Duodenal mucosa (tissue), 2 donors: ENCODE measurements around the gene COL24A1.
"Not testable (repeated sequence)": the region's sequence is repeated elsewhere in the genome, so short reads cannot be mapped to it uniquely, and the experiment has no call there.

Experiments used
- H3K27ac ChIP-seq: one replicate; pipeline ENCODE4 v1.7.0; 2013; ENCODE audit warnings: low read depth, low read length
- H3K27me3 ChIP-seq, 2 donors: one replicate each; pipeline ENCODE4 v1.7.0; 2013; ENCODE audit warnings: low read length in 2 of 2, control low read depth in 1 of 2; ENCODE audit not compliant: insufficient read depth in 2 of 2, control insufficient read depth in 1 of 2
- H3K36me3 ChIP-seq, 2 donors: one replicate each; pipeline ENCODE4 v1.7.0; 2013; ENCODE audit warnings: low read length in 2 of 2, control low read depth in 1 of 2; ENCODE audit not compliant: insufficient read depth in 2 of 2, control insufficient read depth in 1 of 2
- H3K4me1 ChIP-seq, 2 donors: one replicate each; pipeline ENCODE4 v1.7.0; 2013; ENCODE audit warnings: low read length in 2 of 2, control low read depth in 1 of 2; ENCODE audit not compliant: insufficient read depth in 2 of 2, control insufficient read depth in 1 of 2
- H3K4me3 ChIP-seq, 2 donors: one replicate each; pipeline ENCODE4 v1.7.0; 2013; ENCODE audit warnings: low read length in 2 of 2, low read depth in 1 of 2
- H3K9ac ChIP-seq, 2 donors: one replicate each; pipeline ENCODE4 v1.7.0; 2013; ENCODE audit warnings: low read length in 2 of 2, low read depth in 1 of 2
- H3K9me3 ChIP-seq, 2 donors: one replicate each; pipeline ENCODE4 v1.7.0; 2013; ENCODE audit warnings: low read length in 2 of 2, control low read depth in 1 of 2; ENCODE audit not compliant: control insufficient read depth in 1 of 2

The COL24A1 gene

DNA sequence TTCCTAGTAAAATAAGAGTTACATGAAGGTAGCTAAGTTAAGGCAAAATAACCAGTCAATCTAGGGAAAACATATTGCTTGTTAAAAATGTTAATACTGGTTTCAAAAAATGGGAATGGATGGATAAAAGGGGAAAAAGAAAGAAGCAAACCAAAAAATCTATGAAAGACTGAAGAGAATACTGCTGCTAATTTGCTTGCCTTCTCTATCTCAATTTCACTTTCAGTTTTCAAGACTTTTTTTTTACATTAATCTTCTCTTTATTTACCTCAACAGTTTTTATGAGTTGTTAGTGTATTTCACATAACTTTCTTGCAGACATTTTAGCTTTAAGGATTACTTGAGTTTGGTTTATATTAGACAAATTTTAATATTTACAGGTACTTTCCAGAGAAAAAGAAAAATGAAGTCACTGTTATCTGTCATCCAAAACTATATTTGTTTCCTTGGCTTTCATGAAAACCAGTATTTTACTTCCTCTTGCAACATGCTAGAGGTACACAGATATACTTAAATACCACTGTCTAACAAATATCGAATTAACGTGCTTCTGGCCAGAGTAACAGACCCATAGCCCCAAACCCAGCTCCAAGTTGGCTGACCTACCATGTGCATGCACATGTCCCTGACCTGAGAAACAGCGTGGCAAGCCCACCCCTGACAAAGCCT lies 70.7 kb downstream of the COL24A1 start:
- Histone ChIP-seq H3K9me3 (no peaks in the 10 kb centered on the region), H3K9ac (no peak overlapping the region), H3K4me3 (no peak overlapping the region), H3K36me3 (no peaks in the 10 kb centered on the region), H3K4me1 (no peaks in the 10 kb centered on the region), H3K27ac (no peak overlapping the region), H3K27me3 (no peaks in the 10 kb centered on the region)

DNA sequence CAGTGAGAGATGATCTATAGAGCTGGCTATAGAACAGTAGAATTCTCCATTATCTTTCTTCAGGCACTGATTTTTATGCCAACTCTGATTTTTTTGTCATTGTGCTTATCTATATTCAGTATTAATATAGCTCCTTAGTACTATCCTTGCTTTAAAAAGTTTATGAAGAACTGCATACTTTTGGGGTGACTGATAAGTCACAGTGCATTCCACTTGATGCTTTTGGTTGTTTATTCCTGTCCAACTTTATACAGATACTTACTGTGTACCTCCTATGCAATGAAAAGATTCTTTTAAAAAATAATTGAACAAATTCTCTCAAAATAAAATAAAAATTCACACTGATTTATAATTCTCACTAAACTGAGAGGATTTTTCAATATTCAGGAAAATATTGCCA lies 71.6 kb downstream of the COL24A1 start:
- Histone ChIP-seq H3K9me3 (no peaks in the 10 kb centered on the region), H3K27ac (no peak overlapping the region), H3K4me3 (no peak overlapping the region), H3K4me1 (no peaks in the 10 kb centered on the region), H3K27me3 (no peaks in the 10 kb centered on the region), H3K36me3 (no peaks in the 10 kb centered on the region), H3K9ac (no peak overlapping the region)

DNA sequence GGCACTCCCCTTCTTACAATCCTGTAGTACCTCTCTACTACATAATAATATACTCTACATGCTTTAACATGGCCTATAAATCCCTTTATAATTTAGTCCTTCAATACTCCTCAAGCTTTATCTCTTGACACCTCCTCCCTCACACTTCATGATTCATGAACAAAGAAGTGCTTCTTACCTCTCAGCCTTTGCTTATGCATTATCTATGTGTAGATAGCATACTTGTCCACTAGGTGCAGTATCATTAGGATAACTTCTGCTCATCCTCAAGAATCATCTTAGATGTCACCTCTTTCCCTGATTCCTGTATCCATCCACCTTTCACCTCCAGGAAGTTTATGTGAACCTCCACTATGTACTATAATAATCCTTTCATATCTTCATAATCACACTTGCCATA lies 74.4 kb downstream of the COL24A1 start:
- no peak overlapping the region for H3K27ac ChIP-seq

DNA sequence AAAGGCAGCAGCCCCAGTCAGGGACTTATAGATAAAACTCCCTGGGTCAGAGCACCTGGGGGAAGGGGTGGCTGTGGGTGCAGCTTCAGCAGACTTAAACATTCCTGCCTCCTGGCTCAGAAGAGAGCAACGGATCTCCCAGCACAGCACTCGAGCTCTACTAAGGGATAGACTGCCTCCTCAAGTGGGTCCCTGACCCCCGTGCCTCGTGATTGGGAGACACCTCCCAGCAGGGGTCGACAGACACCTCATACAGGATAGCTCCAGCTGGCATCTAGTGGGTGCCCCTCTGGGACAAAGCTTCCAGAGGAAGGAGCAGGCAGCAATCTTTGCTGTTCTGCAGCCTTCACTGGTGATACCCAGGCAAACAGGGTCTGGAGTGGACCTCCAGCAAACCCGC lies 84.1 kb downstream of the COL24A1 start:
- H3K9me3 ChIP-seq, H3K27me3 ChIP-seq, H3K36me3 ChIP-seq, H3K27ac ChIP-seq, H3K4me3 ChIP-seq, H3K9ac ChIP-seq, H3K4me1 ChIP-seq: not testable (repeated sequence)

More for the DNA sequence above, 74.4 kb downstream of the COL24A1 start:
- no peak overlapping the region for H3K9ac ChIP-seq
- H3K36me3 ChIP-seq = no peaks in the 10 kb centered on the region
- no peaks in the 10 kb centered on the region for H3K9me3 ChIP-seq
- no peaks in the 10 kb centered on the region for H3K4me1 ChIP-seq
- H3K27me3 ChIP-seq = no peaks in the 10 kb centered on the region
- no peak overlapping the region for H3K4me3 ChIP-seq

DNA sequence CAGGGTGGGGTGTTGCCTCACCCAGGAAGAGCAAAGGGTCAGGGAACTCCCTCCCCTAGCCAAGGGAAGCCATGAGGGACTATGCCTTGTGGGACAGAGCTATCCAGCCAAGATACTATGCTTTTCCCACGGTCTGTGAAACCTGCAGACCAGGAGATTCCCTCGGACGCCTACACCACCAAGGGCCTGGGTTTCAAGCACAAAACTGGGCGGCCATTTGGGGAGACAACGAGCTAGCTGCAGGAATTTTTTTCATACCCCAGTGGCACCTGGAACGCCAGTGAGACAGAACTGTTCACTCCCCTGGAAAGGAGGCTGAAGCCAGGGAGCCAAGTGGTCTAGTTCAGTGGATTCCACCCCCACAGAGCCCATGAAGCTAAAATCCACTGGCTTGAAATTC lies 84.7 kb downstream of the COL24A1 start:
- H3K27ac ChIP-seq, H3K36me3 ChIP-seq, H3K9me3 ChIP-seq, H3K4me1 ChIP-seq, H3K27me3 ChIP-seq, H3K4me3 ChIP-seq, H3K9ac ChIP-seq: not testable (repeated sequence)

DNA sequence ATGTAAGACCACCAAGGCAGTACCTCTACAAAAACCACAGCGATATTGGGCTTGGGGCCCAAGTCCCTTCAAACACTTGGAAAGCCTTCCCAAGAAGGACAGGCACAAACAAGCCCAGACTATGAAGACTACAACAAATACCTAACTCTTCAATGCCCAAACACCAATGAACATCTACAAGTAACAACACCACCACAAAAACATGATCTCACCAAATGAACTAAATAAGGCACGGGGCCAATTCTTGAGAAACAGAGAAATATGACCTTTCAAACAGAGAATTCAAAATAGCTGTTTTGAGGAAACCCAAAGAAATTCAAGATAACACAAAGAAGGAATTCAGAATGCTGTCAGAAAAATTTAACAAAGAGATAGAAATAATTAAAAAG lies 86.8 kb downstream of the COL24A1 start:
- H3K36me3 ChIP-seq = no peaks in the 10 kb centered on the region
- no peak overlapping the region for H3K9ac ChIP-seq
- no peaks in the 10 kb centered on the region for H3K4me1 ChIP-seq
- H3K27ac ChIP-seq = no peak overlapping the region
- no peaks in the 10 kb centered on the region for H3K27me3 ChIP-seq
- H3K4me3 ChIP-seq = no peak overlapping the region
- no peaks in the 10 kb centered on the region for H3K9me3 ChIP-seq

DNA sequence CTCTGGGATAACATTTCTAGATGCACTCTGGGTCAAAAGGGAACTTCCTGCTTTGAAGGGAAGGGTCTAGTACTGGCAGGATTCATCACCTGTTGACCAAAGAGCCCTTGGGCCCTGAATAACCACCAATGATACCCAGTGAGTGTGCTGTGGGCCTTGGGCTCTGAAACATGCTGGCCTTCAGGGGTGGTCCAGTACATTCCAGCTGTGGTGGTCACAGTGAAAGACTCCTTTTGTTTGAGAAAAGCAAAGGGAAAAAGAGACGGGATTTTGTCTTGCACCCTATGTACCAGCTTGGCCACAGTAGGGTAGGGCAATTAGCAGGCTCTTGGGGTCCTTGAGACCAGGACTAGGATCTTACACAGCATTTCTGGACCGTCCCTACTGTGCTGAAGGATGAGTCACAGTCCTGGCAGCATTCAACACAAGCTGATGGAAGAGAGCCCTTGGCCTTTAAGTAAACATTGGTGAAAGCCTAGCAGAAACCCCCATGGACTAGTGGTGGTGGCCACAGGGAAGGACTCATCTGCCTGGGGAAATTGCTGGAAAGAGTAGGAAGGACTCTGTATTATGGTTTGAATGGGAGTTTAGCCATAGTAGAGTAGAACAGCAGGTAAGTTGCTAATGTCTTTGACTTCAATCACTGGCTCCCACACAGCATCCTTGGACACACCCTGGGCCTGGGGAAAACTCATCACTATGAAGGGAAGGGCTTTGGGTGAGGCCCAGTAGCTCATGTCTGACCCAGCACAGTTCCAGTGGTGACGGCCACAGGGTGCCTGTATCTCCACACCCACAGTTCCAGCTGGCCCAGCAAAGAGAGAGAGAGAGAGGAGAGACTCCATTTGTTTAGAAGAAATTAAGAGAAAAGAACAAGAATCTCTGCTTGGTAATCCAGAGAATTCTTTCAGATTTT lies 87.5 kb downstream of the COL24A1 start:
- no peaks in the 10 kb centered on the region for H3K36me3 ChIP-seq
- H3K4me3 ChIP-seq = no peak overlapping the region
- no peaks in the 10 kb centered on the region for H3K4me1 ChIP-seq
- no peaks in the 10 kb centered on the region for H3K9me3 ChIP-seq
- H3K9ac ChIP-seq = no peak overlapping the region
- no peak overlapping the region for H3K27ac ChIP-seq
- H3K27me3 ChIP-seq = no peaks in the 10 kb centered on the region

DNA sequence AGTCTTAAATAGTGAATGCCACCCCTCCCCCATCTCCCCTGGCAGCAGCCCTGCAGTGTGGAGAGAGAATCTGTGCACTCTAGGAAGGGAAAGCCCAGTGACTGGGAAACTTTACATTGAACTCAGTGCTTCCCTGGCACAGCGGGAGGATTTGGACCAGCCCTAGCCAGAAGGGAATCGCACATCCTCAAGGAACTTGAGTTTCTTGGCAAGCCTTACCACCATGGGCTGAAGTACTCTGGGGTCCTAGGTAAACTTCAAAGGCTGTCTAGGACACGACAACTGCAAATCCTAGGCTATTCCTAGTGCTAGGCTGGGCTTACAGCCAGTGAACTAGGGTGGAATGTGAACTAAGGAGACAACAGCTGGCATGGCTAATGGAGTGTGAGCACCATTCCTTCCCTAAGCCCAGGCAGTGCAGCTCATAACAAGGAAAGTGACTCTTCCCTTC lies 88.3 kb downstream of the COL24A1 start:
- H3K27me3 ChIP-seq = no peaks in the 10 kb centered on the region
- H3K27ac ChIP-seq = no peak overlapping the region
- H3K4me3 ChIP-seq = no peak overlapping the region
- no peaks in the 10 kb centered on the region for H3K36me3 ChIP-seq
- no peaks in the 10 kb centered on the region for H3K9me3 ChIP-seq
- no peaks in the 10 kb centered on the region for H3K4me1 ChIP-seq
- no peak overlapping the region for H3K9ac ChIP-seq

DNA sequence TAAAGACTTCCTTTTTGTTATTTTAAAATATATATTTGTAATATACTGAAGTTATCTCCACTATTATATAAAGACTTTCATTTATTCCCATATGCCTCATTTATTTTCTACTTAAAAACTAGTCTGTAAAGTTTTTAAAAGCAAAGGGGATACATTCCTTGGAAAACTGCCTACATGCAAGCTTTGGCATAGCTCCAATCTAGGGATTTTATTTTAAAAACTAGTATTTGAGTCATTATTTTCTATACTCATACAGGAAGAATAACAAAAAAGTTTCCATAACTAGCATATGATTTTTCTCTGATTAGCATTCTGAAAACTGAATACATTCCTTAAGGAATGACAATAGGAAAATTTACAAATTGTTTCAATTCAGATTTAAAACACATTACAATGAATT lies 88.9 kb downstream of the COL24A1 start:
- no peak overlapping the region for H3K9ac ChIP-seq
- no peaks in the 10 kb centered on the region for H3K36me3 ChIP-seq
- H3K4me3 ChIP-seq = no peak overlapping the region
- H3K9me3 ChIP-seq = no peaks in the 10 kb centered on the region
- no peaks in the 10 kb centered on the region for H3K4me1 ChIP-seq
- no peaks in the 10 kb centered on the region for H3K27me3 ChIP-seq
- no peak overlapping the region for H3K27ac ChIP-seq

DNA sequence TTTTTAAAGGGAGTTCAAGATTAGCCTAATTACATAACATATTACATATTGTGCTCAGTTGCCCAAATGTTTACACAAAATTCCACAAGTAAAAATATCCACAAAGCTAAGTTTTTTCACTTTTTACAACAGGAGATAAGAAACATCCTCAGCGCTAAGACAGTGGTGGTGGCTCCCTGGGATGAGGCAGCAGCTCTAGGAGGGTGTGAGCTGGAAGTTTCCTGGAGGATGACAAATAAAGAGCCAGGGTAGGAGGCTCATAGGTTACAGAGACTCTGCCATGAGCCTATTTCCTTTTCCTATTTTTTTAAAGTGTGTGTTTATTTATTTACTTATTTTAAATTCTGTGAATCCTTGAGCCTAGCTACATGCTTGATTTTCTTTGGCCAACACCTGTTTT lies 91.7 kb downstream of the COL24A1 start:
- H3K27ac ChIP-seq = no peak overlapping the region
- no peak overlapping the region for H3K9ac ChIP-seq
- H3K9me3 ChIP-seq = no peaks in the 10 kb centered on the region
- no peaks in the 10 kb centered on the region for H3K4me1 ChIP-seq
- no peaks in the 10 kb centered on the region for H3K36me3 ChIP-seq
- H3K4me3 ChIP-seq = no peak overlapping the region
- no peaks in the 10 kb centered on the region for H3K27me3 ChIP-seq
